T-helper 22 cell (primary cell): ENCODE results near the gene DLG2.
"Not testable (repeated sequence)": the region's sequence is repeated elsewhere in the genome, so short reads cannot be mapped to it uniquely, and the experiment has no call there.

Experiments used
- DNase-seq: peaks from one replicate; pipeline ENCODE4 v3.0.0-alpha.2; 2020; ENCODE audit warnings: low read depth

The DLG2 gene

GRCh38 chr11:83773950-83774880, 1852.9 kb downstream of the DLG2 start:
- DNase-seq: no peak

- DNase-seq: no peak
Measured at GRCh38 chr11:83768489-83768888, 1858.7 kb downstream of the DLG2 start.

DNA sequence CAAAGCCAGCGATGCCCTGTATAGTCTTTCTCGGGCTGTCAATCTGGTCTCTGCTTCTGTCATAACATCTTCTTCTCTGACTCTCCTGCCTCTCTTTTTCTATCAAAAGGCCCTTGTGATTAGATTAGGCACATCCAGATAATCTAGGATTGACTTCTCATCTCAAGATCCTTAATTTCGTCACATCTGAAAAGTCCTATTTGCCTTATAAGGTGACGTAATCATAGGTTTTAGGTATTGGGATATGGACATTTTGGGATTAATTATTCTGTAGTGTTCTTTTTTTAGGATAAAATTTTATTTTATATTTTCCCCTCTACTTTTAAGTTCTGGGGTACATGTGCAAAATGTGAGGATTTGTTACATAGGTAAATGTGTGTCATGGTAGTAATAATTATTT, 1860.2 kb downstream of the DLG2 start:
- no peak for DNase-seq

- no peak for DNase-seq
Measured at GRCh38 chr11:83764643-83765042, 1862.5 kb downstream of the DLG2 start.

DNA sequence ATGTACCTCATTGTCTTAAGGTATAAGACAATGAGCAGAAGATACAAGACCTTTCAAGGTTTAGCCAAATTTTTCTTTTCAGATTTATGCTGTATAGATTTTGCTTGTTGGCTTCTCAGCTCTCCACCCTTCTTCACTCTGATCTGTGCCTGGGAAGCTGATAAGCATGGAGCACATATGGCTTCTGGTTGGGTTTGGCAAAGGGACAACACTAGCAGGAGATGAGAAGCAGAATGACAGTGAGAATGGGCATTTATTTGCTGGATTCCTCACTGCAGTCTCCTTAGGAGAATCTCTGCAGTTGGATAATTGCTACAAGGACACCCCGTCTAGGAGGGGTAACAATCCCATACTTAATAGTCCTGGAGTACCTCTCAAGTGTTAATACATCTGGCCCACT, 1866.2 kb downstream of the DLG2 start:
- DNase-seq: no peak

- no peak for DNase-seq
Measured at GRCh38 chr11:83759148-83759547, 1868.0 kb downstream of the DLG2 start.

GRCh38 chr11:83751041-83751440, 1876.1 kb downstream of the DLG2 start:
- DNase-seq: no peak

GRCh38 chr11:83746921-83747585, 1880.1 kb downstream of the DLG2 start:
- no peak for DNase-seq

DNA sequence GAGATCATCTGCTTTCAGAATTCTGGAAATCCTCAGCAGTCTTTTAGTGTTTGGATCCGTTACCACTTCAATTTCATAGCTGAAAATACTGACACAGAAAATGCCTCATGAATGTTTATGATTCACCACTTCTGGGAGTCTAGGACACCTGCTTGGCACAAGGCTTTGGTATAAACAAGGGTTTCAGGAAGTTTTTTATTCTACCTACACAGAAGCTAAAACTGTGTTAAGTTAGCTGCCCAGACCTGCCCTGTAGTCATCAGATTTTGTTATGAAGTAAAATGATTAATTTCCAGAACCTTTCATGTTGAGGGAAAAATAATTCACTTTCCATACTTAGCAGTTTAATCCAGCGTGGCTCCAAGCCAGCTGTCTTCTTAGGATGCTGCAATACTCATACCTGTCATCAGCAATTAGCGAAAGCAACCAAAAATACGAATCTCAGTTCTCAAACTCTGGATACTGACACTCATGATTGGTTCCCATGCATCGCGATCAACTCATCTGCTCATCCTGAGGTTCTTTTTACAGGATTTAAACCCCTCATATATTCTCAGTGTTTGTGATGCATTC, 1882.4 kb downstream of the DLG2 start:
- DNase-seq: no peak

GRCh38 chr11:83736684-83737083, 1890.5 kb downstream of the DLG2 start:
- no peak for DNase-seq

- no peak for DNase-seq
Measured at GRCh38 chr11:83734120-83734519, 1893.0 kb downstream of the DLG2 start.

DNA sequence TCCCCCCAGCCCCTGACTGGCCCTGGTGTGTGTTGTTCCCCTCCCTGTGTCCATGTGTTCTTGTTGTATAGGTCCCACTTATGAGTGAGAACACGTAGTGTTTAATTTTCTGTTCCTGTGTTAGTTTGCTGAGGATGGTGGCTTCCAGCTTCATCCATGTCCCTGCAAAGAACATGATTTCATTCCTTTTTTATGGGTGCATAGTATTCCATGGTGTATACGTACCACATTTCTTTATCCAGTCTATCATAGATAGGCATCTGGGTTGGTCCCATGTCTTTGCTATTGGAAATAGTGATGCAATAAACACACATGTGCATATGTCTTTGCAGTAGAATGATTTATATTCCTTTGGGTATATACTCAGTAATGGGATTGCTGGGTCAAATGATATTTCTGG, 1895.9 kb downstream of the DLG2 start:
- not testable (repeated sequence) for DNase-seq

GRCh38 chr11:83728281-83728680, 1898.9 kb downstream of the DLG2 start:
- DNase-seq: no peak

DNA sequence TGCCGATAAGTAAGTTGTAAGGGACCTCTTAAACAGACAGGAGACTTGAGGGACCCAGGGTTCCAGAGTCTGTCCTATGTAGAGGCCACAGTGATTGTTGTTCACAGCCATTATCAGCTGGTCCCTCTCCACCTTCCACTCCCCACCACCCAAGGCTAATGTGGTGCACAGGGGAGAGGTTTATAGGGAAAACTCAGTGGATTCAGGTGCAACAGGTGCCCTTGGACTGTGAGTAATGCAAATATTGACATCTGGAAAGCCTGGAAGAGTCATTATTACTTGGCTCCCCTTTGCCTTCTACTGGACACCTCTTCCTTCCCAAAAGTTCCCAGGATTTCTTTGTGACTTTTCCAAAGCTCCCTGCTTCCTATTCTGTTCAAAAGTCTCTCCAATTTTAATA, 1899.9 kb downstream of the DLG2 start:
- no peak for DNase-seq

GRCh38 chr11:83726316-83726715, 1900.8 kb downstream of the DLG2 start:
- no peak for DNase-seq

GRCh38 chr11:83725728-83726127, 1901.4 kb downstream of the DLG2 start:
- no peak for DNase-seq

DNA sequence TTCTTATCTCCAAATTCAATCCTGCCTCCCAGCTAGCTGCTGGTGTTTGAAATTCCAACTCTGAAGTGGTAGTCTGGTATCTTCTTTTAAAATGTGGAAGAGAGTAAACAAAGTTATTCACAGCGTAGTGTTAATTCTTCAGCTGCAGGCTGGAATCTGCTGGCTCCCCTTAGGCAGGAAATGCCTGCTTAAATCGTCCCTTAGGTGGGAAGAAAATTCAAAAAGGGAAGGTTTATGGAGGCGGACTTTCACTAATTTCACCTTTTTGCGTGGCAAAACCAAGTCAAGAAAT, 1901.9 kb downstream of the DLG2 start:
- DNase-seq: no peak

DNA sequence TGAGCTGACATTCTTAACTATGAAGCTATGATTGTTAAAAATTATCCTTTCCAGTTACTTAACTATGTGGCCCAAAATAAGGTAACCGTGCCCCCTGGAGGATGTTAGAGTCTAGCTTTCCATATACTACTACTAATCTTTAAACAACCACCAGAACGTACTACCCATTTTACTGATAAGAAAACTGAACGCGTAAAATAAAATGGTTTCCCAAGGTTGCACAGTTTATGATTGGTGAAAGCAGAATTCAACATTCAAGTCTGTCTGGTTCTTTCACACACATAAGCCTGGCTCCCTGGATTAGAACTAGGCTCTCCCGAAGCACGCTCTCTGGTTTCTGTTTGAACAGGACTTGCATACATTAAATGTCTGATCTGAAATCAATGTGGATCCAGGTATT, 1903.1 kb downstream of the DLG2 start:
- no peak for DNase-seq

GRCh38 chr11:83722392-83723119, 1904.6 kb downstream of the DLG2 start:
- DNase-seq: no peak

DNA sequence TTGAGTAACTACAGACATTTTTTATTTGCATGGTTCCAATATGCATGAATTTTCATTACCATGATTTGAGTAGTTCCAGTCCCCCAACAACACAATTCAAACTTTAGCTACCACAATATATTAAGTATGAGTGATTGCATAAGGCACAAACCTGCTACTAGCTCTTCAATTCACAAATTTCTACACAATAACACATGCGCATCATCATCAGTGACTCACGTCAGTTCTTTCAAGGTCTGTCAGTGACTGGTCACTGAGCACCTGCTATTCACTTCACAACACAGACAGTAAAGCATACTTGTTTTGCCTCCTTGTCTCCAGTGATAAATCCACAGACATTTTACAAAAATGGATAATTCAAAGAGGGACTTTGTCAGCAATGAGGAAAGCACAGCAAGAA, 1905.9 kb downstream of the DLG2 start:
- DNase-seq: no peak

DNA sequence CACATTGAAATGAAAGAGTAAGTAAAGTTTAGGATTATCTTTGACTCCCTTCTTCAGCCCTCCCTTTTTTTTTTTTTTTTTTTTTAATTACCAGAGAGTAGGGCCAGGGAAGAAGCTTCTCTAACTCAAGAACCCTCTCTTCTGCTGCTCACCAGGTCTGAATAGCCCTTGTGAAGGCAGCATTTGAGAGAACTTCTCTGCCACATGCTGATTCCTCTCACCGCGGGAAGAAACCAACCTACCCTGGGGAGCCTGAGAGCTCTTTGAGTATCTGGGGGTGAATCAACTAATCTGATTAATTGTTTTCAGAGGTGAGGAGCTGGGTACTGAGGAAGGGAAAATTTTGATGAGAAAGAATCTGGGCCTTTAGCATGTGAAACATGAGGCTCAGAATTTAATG, 1906.5 kb downstream of the DLG2 start:
- no peak for DNase-seq

DNA sequence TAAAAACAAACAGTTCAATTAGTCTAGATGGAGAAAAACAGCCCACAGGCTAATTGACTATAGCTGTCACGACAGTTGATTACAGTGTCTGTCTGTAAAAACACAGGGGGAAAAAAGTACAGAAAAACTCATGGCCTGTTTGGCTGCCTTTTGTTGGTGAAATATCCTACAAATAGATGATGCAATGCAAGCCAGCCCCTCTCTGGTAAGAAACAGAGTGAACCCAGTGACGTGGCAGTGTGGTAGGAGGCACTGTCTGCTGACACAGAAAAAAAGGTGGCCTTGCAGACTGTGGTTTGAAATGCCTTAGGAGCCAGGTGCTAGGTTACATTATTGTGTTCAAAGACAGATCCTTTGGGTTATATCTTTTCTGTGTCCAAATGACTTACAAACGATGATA, 1909.6 kb downstream of the DLG2 start:
- DNase-seq: no peak
